AG09319 (cell line): ENCODE results near the gene NFASC.

Experiments
- DNase-seq: peaks from one replicate; pipeline ENCODE4 v3.0.0-alpha.2; 2010; ENCODE audit warnings: low read depth; ENCODE audit errors: extremely low read depth
- TF ChIP-seq, protein P1 (sequence below): IDR thresholded peaks from 2 replicates; pipeline ENCODE4 v1.5.1; 2011; ENCODE audit warnings: low read depth, mild to moderate bottlenecking, inconsistent platforms, low read length, moderate library complexity

The NFASC gene

DNA sequence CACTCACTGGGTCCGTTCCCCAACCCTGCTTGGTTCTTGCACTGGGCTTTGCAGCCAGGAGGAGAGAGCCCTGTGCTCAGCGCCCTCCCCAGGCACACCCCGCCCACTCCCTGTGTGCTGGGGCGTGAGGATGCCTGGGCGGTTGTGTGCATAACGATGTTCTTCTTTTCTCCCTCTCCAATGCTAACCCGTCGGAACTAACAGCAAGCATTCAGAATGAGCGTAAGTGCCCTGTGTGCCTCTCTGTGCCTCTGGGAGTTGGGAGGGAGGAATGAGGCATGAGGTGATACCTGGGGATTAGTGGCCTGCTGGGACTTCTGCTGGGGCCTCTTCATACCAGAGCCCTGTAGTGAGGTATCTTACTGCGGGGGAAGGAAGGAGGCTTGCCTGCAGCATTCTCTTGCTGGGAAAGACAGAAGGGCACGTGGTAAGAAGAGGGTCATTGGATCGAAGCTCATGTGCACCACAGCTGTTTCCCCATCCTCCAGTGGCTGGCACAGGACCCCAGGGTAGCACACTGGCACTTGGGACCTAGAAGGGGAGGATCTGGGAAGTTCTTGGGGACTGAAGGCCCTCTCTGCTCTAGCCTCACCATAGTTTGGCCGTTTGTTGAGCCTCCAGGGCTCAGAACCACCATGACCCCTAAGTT, 79.8 kb downstream of the NFASC start:
- DNase-seq = no peak
- TF ChIP-seq, protein P1, sequence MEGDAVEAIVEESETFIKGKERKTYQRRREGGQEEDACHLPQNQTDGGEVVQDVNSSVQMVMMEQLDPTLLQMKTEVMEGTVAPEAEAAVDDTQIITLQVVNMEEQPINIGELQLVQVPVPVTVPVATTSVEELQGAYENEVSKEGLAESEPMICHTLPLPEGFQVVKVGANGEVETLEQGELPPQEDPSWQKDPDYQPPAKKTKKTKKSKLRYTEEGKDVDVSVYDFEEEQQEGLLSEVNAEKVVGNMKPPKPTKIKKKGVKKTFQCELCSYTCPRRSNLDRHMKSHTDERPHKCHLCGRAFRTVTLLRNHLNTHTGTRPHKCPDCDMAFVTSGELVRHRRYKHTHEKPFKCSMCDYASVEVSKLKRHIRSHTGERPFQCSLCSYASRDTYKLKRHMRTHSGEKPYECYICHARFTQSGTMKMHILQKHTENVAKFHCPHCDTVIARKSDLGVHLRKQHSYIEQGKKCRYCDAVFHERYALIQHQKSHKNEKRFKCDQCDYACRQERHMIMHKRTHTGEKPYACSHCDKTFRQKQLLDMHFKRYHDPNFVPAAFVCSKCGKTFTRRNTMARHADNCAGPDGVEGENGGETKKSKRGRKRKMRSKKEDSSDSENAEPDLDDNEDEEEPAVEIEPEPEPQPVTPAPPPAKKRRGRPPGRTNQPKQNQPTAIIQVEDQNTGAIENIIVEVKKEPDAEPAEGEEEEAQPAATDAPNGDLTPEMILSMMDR = no peak

DNA sequence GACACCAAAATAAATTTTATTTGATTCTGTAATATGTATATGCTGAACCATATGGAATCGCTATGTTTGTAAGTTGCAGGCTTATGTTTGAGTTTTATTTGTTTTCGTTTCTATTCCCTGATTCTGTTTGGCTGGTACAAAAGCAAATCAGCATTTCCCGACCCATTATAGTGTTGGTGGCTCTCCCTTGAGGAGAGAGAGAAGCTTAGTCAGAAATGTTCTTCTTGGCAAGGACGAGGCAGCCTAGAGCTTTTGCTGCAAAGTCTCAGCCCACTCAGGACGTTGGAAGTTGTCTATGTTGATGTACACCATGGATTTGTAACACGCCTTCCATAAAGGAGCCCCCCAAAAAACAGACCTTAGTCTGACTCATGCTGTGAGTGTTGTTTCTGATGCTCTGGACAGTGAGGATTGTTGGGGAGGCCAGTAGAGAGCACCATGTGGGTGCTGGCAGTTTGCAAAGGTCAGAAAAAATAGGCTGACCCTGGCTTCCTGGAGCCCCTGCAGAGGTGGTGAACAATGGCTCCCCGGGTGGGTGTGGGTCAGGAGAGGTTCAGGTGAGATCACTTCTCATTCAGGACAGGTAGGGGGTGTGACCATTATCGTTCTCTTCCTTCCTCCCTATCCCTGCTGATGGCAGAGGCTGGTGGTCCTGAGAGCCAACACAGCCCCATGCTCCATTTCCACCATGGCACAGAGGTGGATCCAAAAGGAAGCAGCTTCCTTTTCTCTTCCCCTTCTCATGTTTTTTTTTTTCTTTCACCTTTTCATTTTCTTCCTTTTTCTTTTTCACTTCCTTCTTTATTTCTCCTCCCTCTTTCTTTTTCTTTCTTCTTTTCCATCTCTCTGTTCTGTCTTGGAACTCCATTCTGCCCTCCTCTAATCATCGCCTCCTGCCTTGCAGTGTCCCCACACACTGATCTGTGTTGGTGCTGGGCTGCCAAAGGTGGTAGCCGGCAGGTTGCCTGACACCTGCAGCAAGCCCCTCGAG, 88.0 kb downstream of the NFASC start:
- no peak for DNase-seq
- TF ChIP-seq, protein P1 = no peak

DNA sequence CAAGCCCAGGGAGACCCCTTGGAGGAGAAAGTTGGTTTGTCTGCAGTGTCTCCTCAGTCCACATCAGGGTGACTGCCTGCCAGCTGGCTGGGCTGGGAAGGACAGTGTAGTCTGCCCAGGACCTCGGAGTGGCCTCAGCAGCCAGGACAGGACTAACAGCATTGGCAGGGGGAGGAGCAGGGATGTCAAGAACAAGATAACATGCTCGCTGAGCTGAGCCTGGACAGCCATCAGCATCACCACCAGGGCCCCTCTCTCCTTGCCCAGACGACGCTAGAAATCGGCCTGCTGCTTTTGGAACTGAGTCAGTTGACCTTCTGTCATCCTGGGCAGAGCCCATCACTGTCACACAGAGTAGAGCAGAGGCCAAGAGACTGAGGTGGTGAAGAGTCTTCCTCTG, 88.7 kb downstream of the NFASC start:
- no peak for DNase-seq
- TF ChIP-seq, protein P1 = no peak

DNA sequence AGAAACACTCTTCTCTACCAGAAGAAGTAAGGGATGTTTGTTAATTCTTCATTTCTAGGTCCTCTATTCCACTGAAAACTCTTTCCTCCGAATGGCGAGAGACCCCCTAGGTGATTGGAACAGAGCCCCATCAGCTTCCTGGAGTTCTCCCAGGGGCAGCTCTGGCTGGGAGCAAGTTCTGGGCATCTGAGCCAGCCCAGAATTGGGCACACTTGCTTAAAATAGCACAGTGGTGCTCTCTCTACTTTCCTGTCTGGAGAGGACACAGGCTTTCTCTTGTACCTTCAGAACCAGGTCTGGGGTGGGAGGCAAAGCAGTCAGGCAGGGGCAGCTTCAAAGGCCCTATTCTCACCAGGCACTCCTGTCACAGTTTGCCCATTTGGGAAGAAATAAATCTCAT, 89.2 kb downstream of the NFASC start:
- TF ChIP-seq, protein P1 = no peak
- no peak for DNase-seq

DNA sequence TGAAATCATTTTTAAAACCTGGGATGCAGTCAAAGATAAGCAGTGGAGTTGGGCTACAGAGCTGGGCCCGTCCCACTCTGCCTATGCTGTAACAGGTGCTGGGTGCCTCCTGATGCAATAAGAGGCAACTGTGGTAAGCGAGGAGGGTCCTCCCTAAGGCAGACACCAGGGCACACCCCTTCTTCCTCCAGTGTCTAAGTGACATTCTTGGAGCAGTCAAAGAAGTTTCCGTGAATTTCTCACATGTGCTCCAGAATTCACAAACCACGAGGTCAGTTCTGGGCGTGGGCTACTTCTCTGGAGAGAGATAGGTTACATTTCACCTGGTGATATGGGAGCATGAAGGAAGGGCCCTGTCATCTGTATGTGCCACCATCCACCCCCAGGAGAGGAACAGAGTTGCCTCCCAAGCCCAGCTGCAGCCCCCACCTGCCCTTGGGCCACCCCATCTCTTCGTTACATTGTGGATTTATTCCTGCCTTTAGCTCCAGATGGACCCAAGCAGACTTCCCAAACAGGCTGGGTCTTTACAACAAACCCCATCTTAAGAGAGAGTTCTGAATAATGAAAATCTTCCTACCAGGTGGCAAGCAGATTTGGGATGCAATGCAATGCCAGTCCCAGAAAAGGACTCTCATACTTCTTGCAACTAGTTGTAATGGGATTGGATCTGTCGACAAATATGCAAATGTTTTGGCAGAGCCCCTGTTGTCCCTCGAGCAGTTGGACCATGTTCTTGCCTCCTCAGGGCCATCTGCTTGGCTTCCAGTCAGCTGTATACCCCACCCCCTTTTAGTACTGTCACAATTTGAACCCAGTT, 89.9 kb downstream of the NFASC start:
- no peak for DNase-seq
- TF ChIP-seq, protein P1 = no peak

DNA sequence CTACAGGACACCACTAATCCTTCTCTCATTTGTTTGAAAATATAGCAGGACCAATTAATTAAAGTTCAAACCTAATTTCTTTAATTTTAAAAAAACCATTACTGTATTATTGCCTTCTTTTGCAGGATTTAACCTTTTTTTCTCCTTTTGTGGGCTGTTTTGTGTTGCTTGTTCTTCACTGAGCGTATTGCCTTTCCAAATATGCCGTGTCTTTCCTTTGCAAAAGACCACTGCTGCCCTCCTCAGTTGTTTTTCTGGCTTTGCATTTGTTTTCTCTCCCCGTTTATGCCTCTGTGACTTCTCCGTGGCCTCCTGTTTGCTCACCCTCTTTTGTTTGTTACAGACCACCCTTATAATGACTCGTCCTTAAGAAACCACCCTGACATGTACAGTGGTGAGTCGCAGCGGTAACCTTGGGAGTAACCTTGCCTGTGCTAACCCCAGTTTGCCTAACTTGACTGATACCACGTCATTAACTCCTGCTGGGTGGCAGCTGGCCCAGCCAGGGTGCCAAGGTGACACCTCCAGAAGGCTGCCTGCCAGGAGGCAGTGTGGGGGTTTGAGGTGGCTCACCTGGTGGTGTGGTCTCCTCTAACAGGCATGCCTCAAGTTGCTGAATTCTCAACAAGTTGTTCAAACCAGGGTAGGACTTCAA, 91.2 kb downstream of the NFASC start:
- DNase-seq = no peak
- TF ChIP-seq, protein P1 = no peak
